ENCODE data around the gene WDFY2.
"Not testable (repeated sequence)": the region's sequence is repeated elsewhere in the genome, so short reads cannot be mapped to it uniquely, and the experiment has no call there.

Gene WDFY2

DNA sequence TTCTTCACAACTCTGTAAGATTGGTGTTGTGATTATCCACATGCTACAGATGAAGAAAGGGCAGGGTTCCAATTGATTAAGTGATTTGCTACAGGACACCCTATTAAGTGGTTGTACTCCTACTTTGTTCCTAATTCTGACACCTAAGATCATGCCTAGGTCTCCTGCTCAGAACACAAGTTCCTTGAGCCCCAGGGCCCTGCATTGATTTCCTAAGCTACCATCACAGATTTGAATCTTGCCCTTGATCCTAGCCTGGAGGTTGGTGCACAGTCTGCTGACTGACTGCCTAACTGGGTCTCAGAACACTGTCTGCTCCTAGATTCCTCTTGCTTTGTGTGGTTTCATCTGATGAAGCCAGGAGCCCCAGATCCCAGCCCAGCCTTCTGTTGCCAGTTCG, 19.6 kb upstream of the WDFY2 start:
- DNase-seq, result no peak

GRCh38 chr13:51569001-51569400, 15.3 kb upstream of the WDFY2 start:
- not testable (repeated sequence) for DNase-seq

GRCh38 chr13:51576754-51577153, 7.5 kb upstream of the WDFY2 start:
- DNase-seq, result no peak

DNA sequence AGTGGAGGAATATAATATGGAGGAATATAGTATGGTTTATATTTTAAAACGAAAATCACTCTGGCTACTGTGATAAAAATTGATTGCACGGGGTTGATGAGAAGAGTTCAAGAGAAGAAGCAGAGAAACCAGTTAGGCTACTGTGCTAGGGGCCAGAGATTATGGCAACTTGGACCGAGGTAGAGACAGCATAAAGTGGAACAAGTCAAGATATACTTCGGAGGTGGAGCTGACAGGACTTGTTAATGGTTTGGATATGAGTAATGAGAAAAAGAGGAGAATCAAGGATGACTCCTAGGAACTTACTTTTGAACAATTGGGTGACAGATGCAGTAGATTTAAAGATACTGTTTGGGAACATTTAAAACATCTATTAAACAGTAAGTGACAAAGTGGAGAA, 6.6 kb upstream of the WDFY2 start:
- DNase-seq, result peak; percentile 33

GRCh38 chr13:51579676-51580075, 4.6 kb upstream of the WDFY2 start:
- DNase-seq, result no peak

DNA sequence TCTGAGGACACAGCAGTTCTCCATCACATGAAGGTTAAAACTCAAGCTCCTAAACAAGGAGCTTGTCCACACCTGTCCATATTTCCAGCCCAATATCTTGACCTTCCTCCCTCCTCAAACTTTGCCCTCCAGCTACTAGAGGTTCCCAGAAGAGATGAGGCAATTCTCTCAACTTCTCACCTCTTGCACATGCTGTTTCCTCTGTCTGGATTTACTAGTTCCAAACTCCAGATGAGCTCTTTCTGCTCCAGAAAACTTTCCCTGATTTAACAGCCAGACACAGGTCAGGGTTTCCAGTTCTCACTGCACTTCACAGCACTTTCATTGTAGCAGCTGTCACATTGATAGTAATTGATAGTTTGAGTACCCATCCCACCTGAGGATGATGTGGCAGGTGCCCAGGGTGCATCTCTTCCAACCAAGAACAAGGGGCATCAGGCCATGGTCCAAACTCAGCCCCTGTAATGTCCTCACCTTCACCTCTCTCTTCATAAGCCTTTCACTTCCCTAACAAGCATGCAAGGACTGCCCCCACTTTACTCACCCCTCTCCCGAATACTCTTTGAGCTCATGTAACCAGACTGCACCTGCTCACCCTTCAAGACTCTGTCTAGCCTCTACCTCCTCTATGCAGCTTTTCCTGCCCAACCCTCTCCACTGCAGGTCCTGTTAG, 3.0 kb upstream of the WDFY2 start:
- DNase-seq, result no peak

DNA sequence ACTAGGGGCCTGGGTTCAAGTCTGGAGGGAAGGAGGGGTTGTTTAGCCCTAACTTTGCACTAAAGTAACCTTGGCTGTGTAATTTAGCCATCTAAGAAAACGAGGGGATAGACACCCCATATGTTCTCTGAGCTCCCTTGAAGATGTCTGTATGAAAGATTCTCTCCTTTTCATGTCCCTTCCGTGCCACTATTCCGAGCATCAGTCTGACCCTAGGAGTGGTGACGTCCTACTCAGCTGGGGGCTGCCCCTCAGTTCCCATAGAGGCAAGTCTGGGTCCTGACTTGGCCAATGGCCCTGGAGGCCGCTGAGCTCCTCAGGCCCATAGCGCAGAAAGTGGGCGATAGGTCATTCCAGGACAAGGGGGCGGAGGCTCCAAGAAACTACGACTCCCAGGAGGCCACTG, 790 bp upstream of the WDFY2 start:
- no peak for DNase-seq

DNA sequence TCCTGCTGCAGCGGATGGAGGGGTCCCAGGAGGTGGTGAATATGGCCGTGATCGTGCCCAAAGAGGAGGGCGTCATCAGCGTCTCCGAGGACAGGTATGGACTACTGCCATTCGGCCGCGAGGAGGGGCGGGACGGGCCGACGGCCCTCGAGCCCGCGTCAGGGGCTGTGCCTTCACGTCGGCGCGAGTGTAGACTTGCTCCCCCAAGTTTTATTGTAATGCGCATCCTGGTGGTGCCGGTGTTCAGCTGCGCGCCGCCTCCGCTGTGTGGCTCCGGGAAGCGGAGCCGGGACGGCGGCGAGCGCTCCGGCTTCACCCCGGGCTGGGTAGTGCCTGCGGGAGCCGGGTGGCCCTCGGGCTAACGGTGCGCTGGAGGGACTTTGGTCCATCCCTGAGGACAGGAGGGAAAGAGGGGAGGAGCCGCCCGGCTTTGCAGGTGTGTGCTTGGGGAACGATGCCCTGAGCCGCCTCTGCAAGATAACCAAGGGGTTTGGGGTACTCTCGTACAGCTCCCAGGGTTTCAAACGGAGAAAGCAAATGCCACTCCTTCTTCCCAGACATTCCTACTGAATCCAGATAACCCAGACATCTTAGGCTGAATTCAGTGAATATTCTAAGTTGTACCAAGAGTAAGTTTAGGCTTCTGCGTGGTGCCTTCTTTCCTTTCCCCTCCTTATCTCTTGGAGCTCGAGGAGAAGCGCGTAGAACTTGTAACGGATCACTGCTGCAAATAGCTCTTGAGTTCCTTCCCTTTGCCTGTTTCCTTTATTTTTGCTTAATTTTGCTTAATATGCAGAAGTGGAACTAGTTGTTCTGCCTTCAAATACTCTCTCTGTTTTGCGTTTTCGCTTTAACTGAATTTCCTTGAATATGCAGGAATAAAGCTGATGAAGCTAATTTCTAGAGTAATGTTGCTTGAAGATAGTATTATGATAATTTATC, 740 bp downstream of the WDFY2 start:
- peak; percentile 86 for DNase-seq

- DNase-seq, result no peak
Measured at GRCh38 chr13:51585696-51586095, 1.4 kb downstream of the WDFY2 start.

DNA sequence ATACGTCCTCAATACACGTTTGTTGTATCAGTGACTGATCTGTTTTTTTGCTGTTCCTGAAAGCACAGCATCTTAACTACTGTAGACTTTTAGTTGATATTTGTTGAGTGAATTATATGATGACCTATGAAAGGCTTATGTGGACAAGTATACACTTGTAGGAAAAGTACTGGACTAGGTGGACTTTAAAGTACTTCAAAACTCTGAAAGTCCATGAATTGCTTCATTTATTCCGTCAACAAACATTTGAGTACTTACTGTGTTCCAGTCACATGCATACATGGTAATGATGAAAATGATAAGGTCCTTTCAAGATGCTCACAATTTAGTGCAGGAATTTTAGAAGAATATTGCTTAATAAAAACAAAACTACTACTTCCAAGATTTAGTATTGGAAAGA, 3.1 kb downstream of the WDFY2 start:
- DNase-seq, result no peak

GRCh38 chr13:51588406-51588949, 4.2 kb downstream of the WDFY2 start:
- no peak for DNase-seq

DNA sequence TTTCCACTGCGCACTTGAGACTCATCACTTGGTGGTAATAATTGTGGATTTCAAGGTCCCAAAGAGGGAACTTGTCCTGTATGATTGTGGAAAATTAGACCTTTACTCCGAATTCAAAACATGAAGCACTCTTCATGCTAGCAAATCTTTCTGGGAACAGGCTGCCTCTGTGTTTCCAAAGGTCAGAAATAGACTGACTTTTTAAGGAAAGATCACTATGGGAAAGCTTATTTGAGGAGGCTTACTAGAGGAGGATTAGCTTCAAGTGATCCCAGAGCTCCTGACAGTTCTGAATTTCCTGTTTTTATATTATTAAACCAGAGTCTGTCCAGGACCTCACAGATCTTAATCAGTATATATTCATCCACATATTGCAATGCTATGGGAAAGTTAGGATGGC, 5.5 kb downstream of the WDFY2 start:
- DNase-seq, result peak; percentile 73

DNA sequence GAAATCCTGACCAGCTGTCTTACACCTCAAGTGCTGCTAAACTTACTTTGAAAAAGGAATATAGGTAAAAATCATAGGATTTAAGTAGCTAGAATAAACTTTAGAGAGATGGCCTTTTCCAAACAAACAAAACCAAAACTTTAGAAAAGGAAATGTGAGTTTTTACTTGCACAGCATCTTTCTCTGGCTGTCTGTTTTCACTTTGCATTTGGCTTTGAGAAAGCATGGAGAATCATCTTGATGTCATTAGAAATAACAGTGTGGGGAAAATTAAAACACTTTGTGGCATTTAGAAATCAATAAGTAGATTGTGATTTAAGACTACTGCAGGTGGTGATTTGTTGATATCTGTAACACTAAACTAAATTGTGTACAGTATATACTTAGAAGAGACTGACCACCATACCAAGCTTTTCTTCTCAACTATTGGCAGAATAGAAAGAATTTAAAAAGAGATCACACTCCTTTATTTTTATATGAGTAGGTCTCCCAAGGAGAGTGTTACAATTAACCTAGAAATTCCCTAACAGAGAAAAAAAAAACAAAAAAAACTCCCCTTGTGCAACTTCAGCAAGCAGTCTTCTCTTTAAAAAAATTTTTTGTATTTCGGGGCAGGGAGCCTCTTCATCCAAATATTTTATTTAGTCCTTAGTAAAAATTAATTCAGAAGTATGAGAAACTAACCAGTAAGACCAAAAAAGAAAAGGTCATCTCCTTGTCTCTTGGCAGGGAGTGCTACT, 6.1 kb downstream of the WDFY2 start:
- DNase-seq, result no peak

GRCh38 chr13:51590971-51591627, 6.8 kb downstream of the WDFY2 start:
- DNase-seq, result peak; percentile 74

- DNase-seq, result not testable (repeated sequence)
Measured at GRCh38 chr13:51591938-51592337, 7.7 kb downstream of the WDFY2 start.

DNA sequence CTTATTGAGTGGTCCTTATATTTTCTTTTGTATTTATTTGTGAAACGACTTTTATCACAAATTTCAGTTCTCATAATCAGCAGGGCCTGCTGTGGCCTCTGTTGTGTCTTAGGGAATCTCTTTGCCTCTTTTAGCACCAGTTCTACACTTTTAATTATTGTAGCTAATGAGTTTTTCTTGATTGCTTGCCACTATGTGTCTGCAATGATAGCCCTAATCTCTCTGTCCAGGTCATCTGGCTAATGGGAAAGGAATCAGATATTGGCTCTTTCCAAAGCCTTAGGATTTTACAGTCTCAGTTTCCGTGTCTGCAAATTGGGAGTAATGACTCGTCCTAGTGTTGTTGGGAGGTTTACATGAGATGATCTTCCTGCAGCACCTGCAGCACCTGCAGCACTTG, 10.2 kb downstream of the WDFY2 start:
- DNase-seq, result no peak

DNA sequence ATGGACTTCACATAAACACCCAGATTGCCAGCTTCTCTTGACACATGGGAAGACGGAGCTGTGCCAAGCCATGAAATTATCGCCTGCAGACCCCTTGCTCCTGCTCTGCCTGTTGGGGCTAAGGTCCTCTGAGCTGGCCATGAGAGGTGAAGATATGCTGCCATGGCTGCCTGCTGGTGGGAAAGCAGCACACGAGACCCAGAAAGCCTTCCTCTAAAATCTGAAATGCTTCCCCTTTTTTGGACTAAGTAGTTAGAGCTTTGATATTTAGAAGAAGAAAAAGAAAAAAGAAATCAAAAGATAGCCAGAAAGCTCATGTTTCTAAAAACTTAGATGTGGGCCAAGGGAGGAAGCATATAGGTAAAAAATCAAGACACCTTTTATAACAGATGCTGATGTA, 11.2 kb downstream of the WDFY2 start:
- no peak for DNase-seq

DNA sequence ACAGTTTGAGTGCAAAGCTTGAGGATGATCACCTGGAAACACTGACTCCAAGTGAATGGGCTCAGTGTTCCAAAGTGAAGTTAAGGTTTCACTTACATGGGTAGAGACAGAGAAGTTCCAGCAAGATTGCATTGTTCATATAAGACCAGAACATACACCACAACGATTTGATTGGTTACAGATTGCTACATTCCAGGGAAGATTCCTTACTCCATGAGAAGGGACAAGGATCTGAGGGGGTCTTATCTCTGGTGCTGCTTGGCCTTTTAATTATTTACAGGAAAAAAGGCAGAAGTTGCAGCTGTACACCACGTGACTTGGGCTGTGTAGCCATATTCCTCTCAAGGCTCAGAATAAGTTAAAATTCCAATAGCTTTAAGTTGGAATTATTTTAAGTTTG, 12.3 kb downstream of the WDFY2 start:
- DNase-seq, result no peak

DNA sequence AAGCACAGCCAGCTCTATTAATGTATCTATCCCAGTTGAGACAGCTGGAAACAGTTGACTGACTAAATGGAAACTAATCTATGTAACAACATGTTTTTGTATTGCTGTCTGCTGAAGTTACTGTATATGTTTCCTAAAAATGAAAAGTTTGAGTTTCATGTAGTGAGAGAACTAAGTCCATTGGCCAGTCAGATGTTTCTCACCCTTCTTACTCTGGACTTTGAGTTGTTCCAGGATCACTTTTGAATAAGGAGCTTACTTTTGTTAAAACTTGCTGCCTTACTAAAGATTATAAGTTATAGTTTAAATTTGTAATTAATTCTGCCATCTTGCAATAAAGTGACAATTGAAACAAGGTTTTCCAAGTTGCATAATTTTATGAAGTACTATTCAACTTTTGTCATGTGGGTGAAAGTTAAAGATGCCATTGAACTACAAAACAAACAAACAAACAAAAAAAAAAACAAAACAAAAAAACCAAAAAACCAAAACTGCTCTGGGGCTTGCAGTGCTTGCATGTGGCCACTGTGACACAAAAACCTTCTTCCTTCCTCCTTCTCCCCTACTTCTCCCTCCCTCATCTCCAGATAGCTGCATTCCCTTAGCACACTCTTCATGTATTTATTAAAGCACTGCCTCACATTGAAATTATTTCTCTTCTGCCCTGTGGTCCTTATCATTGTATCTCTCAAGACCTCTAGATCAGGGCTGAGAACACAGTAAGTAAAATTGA, 15.3 kb downstream of the WDFY2 start:
- no peak for DNase-seq

GRCh38 chr13:51600703-51601102, 16.4 kb downstream of the WDFY2 start:
- DNase-seq, result no peak

DNA sequence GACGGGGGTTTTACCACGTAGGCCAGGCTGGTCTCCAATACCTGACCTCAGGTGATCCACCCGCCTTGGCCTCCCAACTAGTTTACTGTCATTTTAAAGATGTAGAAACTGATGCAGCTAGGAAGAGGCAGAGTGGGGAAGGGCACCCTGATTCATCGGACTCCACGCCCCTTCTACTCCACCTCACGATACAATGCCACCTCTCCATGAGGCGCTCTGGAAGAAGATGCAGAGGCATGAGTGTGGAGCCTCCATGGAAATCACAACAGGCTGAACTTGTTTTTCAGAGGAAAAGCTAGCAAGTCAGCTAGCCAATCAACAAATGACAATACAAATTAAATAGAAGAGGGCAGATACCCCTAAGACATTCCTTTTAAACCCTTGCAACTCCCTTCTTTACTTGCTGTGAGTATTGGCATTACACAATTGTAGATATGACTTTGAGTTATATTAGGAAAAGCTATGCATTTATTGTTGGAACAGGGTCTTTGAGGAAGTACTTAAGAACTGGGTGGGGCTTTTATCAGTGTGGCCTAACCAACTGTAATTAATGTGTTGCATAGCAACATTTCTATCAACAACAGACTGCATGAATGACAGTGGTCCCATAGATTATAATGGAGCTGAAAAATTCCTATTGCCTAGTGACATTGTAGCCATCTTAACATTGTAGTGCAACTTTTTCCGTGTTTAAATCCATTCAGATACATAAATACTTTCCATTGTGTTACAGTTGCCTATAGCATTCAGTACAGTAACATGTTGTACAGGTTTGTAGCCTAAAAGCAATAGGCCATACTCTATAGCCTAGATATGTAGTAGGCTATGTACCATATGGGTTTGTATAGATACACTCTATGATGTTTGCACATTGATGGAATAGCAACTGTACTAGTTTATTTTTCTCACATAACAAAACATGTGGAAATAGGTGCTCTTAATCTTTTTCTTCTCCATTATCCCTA, 17.6 kb downstream of the WDFY2 start:
- no peak for DNase-seq
